DND-41 (cell line): ENCODE data around the gene TFEB.

Experiments used
- CTCF ChIP-seq: IDR thresholded peaks from 2 replicates; pipeline ENCODE4 v1.5.1; 2012; ENCODE audit warnings: borderline replicate concordance, low read length, moderate library complexity, mild to moderate bottlenecking; ENCODE audit not compliant: poor library complexity, severe bottlenecking; ENCODE audit errors: extremely low read depth
- EZH2 ChIP-seq: IDR thresholded peaks from 3 replicates; pipeline ENCODE4 v1.6.1; 2012; ENCODE audit warnings: borderline replicate concordance, low read depth, mild to moderate bottlenecking, moderate library complexity, low read length, inconsistent platforms; ENCODE audit not compliant: severe bottlenecking

GRCh38 chr6:41652866-41653652, 82.3 kb downstream of the TFEB start:
- TF ChIP-seq CTCF (no peak), EZH2 (no peak)
